AML-193 (cell line): ENCODE results near the gene PDP2.

Experiments
- DNase-seq, 2 experiments: peaks; one replicate each; lab custom pipeline; 2025; lab: John Stamatoyannopoulos, UW

The PDP2 gene

GRCh38 chr16:66935314-66936011, 55.1 kb downstream of the PDP2 start, which contains the start of gene CES2:
CES2 (plus strand) TSS chr16:66935516; CDS start chr16:66935636, 120 bp downstream.
- DNase-seq: no peak

GRCh38 chr16:66936462-66936861, 56.1 kb downstream of the PDP2 start:
- DNase-seq: no peak

DNA sequence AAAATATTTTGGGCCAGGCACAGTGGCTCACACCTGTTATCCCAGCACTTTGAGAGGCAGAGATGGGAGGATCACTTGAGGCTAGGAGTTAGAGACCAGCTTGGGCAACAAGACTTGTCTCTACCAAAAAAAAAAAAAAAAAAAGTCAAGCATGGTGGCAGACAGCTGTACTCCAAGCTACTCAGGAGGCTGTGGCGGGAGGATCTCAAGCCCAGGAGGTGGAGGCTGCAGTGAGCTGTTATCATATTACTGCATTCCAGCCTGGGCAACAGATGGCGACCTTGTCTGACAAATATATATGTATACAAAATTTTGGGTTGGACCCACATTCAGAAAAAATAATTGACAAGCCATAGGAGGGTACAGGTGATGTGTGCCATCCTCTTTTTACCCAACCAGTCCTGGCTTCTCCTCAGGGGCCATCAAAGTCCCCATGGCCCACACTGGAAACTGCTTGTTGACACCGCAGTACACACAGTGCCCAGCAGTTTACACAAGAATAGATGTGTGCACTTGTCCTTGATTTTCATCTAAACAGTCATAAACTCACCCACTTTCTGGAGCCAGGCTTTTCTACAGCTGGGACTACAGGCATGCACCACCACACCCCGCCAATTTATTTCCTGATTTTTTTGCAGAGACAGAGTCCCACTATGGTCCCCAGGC, 56.7 kb downstream of the PDP2 start:
- DNase-seq: no peak

DNA sequence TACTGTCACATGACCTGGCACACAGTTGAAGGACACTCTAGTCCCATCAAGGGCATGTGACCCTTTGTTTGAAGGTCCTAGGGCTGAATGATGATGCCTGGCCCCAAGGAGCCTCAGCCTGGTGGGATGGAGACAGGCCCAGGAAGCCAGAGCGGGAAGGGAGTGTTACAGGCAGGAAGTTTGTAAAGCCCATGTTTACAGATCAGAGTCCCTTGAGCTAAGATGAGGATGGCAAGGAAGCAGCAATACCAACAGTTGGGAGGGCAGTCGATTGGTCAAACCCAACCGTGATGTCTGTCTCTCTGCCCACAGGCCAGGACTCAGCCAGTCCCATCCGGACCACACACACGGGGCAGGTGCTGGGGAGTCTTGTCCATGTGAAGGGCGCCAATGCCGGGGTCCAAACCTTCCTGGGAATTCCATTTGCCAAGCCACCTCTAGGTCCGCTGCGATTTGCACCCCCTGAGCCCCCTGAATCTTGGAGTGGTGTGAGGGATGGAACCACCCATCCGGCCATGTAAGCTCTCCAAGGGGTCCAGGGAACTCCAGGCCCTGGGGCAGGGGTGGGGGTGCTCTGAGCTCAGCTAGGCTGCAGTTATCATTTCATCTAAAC, 57.5 kb downstream of the PDP2 start:
- no peak for DNase-seq

- no peak for DNase-seq
Observed at GRCh38 chr16:66939366-66939765, 59.1 kb downstream of the PDP2 start.

DNA sequence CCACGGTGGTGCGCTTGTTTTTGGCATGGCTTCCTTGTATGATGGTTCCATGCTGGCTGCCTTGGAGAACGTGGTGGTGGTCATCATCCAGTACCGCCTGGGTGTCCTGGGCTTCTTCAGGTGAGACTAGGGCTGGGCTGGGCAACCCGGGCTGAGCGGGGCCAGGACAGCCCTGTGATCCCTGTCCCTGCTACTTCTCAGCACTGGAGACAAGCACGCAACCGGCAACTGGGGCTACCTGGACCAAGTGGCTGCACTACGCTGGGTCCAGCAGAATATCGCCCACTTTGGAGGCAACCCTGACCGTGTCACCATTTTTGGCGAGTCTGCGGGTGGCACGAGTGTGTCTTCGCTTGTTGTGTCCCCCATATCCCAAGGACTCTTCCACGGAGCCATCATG, 59.9 kb downstream of the PDP2 start:
- no peak for DNase-seq
